ENCODE measurements around the gene OR2J1.
A peak's percentile ranks its signal among the peaks of the same experiment; 100 is the strongest.

The OR2J1 gene

GRCh38 chr6:29092957-29093356, 6.3 kb upstream of the OR2J1 start:
- Histone ChIP-seq H3K4me1 (ENCODE audit: control insufficient read depth, insufficient read depth, low read length) (no peaks in the 10 kb centered on the region), H3K27ac (ENCODE audit: extremely low read depth, low read depth, low read length) (no peak overlapping the region), H3K4me3 (ENCODE audit: low read depth, low read length) (no peak overlapping the region), H3K36me3 (ENCODE audit: control insufficient read depth in 2 of 2, insufficient read depth in 1 of 2, low read length in 2 of 2) (no peaks in the 10 kb centered on the region), H3K9me3 (ENCODE audit: control insufficient read depth, insufficient read depth, low read depth, low read length) (no peaks in the 10 kb centered on the region)
- POLR2A ChIA-PET = no interaction called here
- CTCF ChIA-PET = no interaction called here
- 0 out of 2 replicates have a peak, but pooled peaks have one; percentile 12 for TF ChIP-seq ZNF146 (tag by site-specific recombination; IDR thresholded peaks at IDR 0.05)
- TF ChIP-seq YY1 (tag by site-specific recombination; IDR thresholded peaks at IDR 0.05) = no peak

- TF ChIP-seq HIC1 (tag by site-specific recombination; IDR thresholded peaks at IDR 0.05) = no peak
- TF ChIP-seq ZNF621 (tag by site-specific recombination; IDR thresholded peaks at IDR 0.05) = no peak
- no peak for TF ChIP-seq ZNF530 (tag by site-specific recombination; IDR thresholded peaks at IDR 0.05; ENCODE audit: low read depth)
- no peak for TF ChIP-seq ZNF18 (tag by site-specific recombination; IDR thresholded peaks at IDR 0.05)
- no peak for TF ChIP-seq ZNF692 (tag by site-specific recombination; IDR thresholded peaks at IDR 0.05)
- TF ChIP-seq ZNF155 (tag by site-specific recombination; IDR thresholded peaks at IDR 0.05) = no peak
- TF ChIP-seq ZBTB48 (tag by site-specific recombination; IDR thresholded peaks at IDR 0.05) = no peak
- TF ChIP-seq OSR2 (tag by site-specific recombination; IDR thresholded peaks at IDR 0.05) = no peak
- TF ChIP-seq SCRT1 (tag by site-specific recombination; IDR thresholded peaks at IDR 0.05; ENCODE audit: borderline replicate concordance) = no peak
- POLR2A ChIA-PET = no interaction called here
- Histone ChIP-seq H3K9me3 (ENCODE audit: control insufficient read depth, insufficient read depth, low read depth, low read length) (no peaks in the 10 kb centered on the region), H3K27ac (ENCODE audit: extremely low read depth, low read depth, low read length) (no peak overlapping the region), H3K4me1 (ENCODE audit: control insufficient read depth, insufficient read depth, low read length) (no peaks in the 10 kb centered on the region), H3K4me3 (ENCODE audit: low read depth, low read length) (no peak overlapping the region), H3K36me3 (ENCODE audit: control insufficient read depth in 2 of 2, insufficient read depth in 1 of 2, low read length in 2 of 2) (no peaks in the 10 kb centered on the region)
- CTCF ChIA-PET = no interaction called here
Measured at GRCh38 chr6:29097803-29098202, 1.5 kb upstream of the OR2J1 start.

- H3K9me3 ChIP-seq (ENCODE audit: control insufficient read depth, insufficient read depth, low read depth, low read length) = no peaks in the 10 kb centered on the region
- no peaks in the 10 kb centered on the region for H3K36me3 ChIP-seq (ENCODE audit: control insufficient read depth in 2 of 2, insufficient read depth in 1 of 2, low read length in 2 of 2)
- ChIA-PET POLR2A (interaction anchor here (0.6 kb wide), 1 partner anchor 212 kb away, joined by 4 read pairs; no protein-coding TSS in a partner anchor), CTCF (interaction anchor here (0.5 kb wide), 1 partner anchor 12 kb away, joined by 3 read pairs; no protein-coding TSS in a partner anchor)
- H3K27ac ChIP-seq (ENCODE audit: extremely low read depth, low read depth, low read length) = no peak within 1 kb of the TSS
- no peak within 1 kb of the TSS for H3K4me3 ChIP-seq (ENCODE audit: low read depth, low read length)
- no peaks in the 10 kb centered on the region for H3K4me1 ChIP-seq (ENCODE audit: control insufficient read depth, insufficient read depth, low read length)
- TF ChIP-seq PRDM4 (tag by site-specific recombination; IDR thresholded peaks at IDR 0.05) = no peak
- no peak for TF ChIP-seq ZNF23 (tag by site-specific recombination; IDR thresholded peaks at IDR 0.05; ENCODE audit: borderline replicate concordance)
- no peak for TF ChIP-seq ZNF571 (tag by site-specific recombination; IDR thresholded peaks at IDR 0.05)
- no peak for TF ChIP-seq OSR2 (tag by site-specific recombination; IDR thresholded peaks at IDR 0.05)
- no peak for TF ChIP-seq ATF2 (tag by site-specific recombination; IDR thresholded peaks at IDR 0.05; ENCODE audit: low read depth)
- no peak for TF ChIP-seq ZFP3 (tag by site-specific recombination; IDR thresholded peaks at IDR 0.05; ENCODE audit: low read depth)
- TF ChIP-seq RBAK (tag by site-specific recombination; IDR thresholded peaks at IDR 0.05) = no peak
- no peak for TF ChIP-seq ZNF426 (tag by site-specific recombination; IDR thresholded peaks at IDR 0.05)
- TF ChIP-seq ZNF555 (tag by site-specific recombination; conservative IDR thresholded peaks at IDR 0.05) = no peak
- TF ChIP-seq HOXC10 (CRISPR knock-in tag; IDR thresholded peaks at IDR 0.05) = no peak
- no peak for TF ChIP-seq AEBP2 (tag by site-specific recombination; IDR thresholded peaks at IDR 0.05; ENCODE audit: borderline replicate concordance)
Measured at GRCh38 chr6:29107758-29108157, 8.5 kb downstream of the OR2J1 start, which contains the start of gene OR2J3. OR2J3 (plus strand) TSS chr6:29108058; CDS start chr6:29111891, 3,833 bp downstream.

Data from HEK293 (cell line).